H1 (cell line): ENCODE results near the gene POLE2.

ENCODE experiments used
- BRCA1 ChIP-seq: IDR thresholded peaks from 2 replicates; pipeline ENCODE4 v1.6.1; 2012; ENCODE audit warnings: low read depth, low read length, improper control_type of control experiment
- CEBPB ChIP-seq: IDR thresholded peaks from 2 replicates; pipeline ENCODE4 v1.6.1; 2012; ENCODE audit warnings: low read depth, low read length
- EZH2 ChIP-seq: fragments of 200-600 bp; sonication (generic); IDR thresholded peaks from 2 replicates; pipeline ENCODE4 v1.7.1; 2012; ENCODE audit warnings: low read depth, mild to moderate bottlenecking, moderate library complexity, low read length, inconsistent platforms; ENCODE audit not compliant: severe bottlenecking
- GTF2F1 ChIP-seq: IDR thresholded peaks from 2 replicates; pipeline ENCODE4 v1.6.1; 2012; ENCODE audit warnings: low read depth, low read length, improper control_type of control experiment, borderline replicate concordance
- MAFK ChIP-seq: IDR thresholded peaks from 2 replicates; pipeline ENCODE4 v1.6.1; 2012; ENCODE audit warnings: low read depth, mild to moderate bottlenecking, improper control_type of control experiment, low read length
- POLR2A ChIP-seq, 2 experiments: IDR thresholded peaks; 1 replicate in 1 of 2; 2 replicates in 1 of 2; pipeline ENCODE4 v1.6.1; 2011; ENCODE audit warnings: low read depth in 2 of 2, low read length in 2 of 2, mild to moderate bottlenecking in 2 of 2; ENCODE audit errors: control extremely low read depth in 1 of 2
- TCF12 ChIP-seq: IDR thresholded peaks from 2 replicates; pipeline ENCODE4 v1.6.1; 2011; ENCODE audit warnings: low read depth, mild to moderate bottlenecking, low read length
- TF ChIP-seq, protein P1 (sequence below), 3 experiments: IDR thresholded peaks; 1 replicate in 2 of 3; 2 replicates in 1 of 3; pipeline versions ENCODE4 v1.5.1 to v1.6.1; 2011; ENCODE audit warnings: low read length in 3 of 3, mild to moderate bottlenecking in 3 of 3, inconsistent platforms in 2 of 3, low read depth in 1 of 3, moderate library complexity in 1 of 3; ENCODE audit not compliant: insufficient read depth in 1 of 3; ENCODE audit errors: control extremely low read depth in 1 of 3

DNA sequence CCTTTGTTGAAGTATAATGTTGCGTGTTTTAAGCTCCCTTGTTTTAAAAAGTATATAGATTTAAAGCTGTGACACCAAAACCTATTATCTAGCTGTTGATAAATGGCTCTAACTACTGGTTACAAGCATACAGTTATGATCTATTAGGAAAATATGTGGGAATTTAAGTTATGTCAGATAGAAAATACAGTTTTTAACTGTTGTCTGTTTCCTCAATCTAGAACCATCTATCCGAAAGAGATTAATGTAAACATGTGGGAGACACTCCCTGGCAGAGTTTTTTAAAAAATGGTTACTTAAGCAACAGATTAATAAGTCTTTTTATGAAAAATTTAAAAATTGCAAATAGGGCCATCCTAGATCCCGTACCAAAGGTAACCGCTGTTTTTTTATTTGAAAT, 75.8 kb downstream of the POLE2 start:
- TF ChIP-seq POLR2A (IDR thresholded peaks at IDR 0.05; ENCODE audit: control extremely low read depth in 1 of 2, low read depth in 2 of 2, low read length in 2 of 2) = no peak
- TF ChIP-seq TCF12 = no peak
- TF ChIP-seq CEBPB = no peak
- TF ChIP-seq, protein P1, sequence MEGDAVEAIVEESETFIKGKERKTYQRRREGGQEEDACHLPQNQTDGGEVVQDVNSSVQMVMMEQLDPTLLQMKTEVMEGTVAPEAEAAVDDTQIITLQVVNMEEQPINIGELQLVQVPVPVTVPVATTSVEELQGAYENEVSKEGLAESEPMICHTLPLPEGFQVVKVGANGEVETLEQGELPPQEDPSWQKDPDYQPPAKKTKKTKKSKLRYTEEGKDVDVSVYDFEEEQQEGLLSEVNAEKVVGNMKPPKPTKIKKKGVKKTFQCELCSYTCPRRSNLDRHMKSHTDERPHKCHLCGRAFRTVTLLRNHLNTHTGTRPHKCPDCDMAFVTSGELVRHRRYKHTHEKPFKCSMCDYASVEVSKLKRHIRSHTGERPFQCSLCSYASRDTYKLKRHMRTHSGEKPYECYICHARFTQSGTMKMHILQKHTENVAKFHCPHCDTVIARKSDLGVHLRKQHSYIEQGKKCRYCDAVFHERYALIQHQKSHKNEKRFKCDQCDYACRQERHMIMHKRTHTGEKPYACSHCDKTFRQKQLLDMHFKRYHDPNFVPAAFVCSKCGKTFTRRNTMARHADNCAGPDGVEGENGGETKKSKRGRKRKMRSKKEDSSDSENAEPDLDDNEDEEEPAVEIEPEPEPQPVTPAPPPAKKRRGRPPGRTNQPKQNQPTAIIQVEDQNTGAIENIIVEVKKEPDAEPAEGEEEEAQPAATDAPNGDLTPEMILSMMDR (IDR thresholded peaks at IDR 0.05; ENCODE audit: control extremely low read depth in 1 of 3, insufficient read depth in 1 of 3, low read depth in 1 of 3, low read length in 3 of 3) = no peak
- no peak for TF ChIP-seq EZH2
- no peak for TF ChIP-seq BRCA1
- TF ChIP-seq MAFK = no peak
- TF ChIP-seq GTF2F1 = no peak
